ENCODE measurements around the gene MTIF3.

DNA sequence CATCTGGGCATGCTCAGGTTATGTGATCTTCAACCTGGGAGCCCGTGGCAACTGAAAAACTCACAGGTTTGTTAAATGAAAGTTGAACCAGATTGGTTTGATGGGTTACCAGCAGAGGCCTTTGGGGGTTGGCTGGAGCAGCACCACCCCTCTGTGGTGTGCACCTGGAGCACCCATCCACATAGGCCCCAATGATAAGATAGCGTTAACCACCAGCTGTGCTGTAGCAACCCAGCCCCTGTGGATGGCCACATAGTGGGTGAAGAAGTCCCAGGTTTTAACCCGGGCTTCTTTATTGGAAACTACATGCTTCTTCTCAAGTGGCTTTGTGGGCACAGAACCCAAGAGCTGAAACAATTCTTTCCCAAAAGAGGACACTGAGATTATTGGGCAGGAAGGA is 22.6 kb upstream of the MTIF3 start:
- TF ChIP-seq POLR2AphosphoS5 (IDR thresholded peaks at IDR 0.05; ENCODE audit: borderline replicate concordance, low read depth, low read length) (no peak), EZH2 (IDR thresholded peaks at IDR 0.05) (no peak)

Measured in SK-N-MC (cell line).